Parathyroid adenoma (tissue), 2 donors: ENCODE data around the gene LYSMD2.

Experiments
- H2AFZ ChIP-seq: fragments of 300-600 bp; sonication (generic); one replicate; pipeline ENCODE4 v1.7.0; 2017; ENCODE audit warnings: antibody characterized with exemption, mild to moderate bottlenecking
- H3K27ac ChIP-seq: fragments of 300-600 bp; sonication (generic); one replicate; pipeline ENCODE4 v1.7.0; 2017
- H3K27me3 ChIP-seq: fragments of 300-600 bp; sonication (generic); one replicate; pipeline ENCODE4 v1.7.0; 2017; ENCODE audit warnings: low read length; ENCODE audit not compliant: control insufficient read depth, insufficient read depth
- H3K36me3 ChIP-seq: fragments of 300-600 bp; sonication (generic); one replicate; pipeline ENCODE4 v1.7.0; 2017; ENCODE audit warnings: low read length; ENCODE audit not compliant: control insufficient read depth, insufficient read depth
- H3K4me1 ChIP-seq: fragments of 300-600 bp; sonication (generic); one replicate; pipeline ENCODE4 v1.7.0; 2017; ENCODE audit warnings: control low read depth
- H3K4me2 ChIP-seq: fragments of 300-600 bp; sonication (generic); one replicate; pipeline ENCODE4 v1.7.0; 2017; ENCODE audit warnings: low read length
- H3K4me3 ChIP-seq: fragments of 300-600 bp; sonication (generic); one replicate; pipeline ENCODE4 v1.7.0; 2017; ENCODE audit warnings: low read depth, low read length
- H3K79me2 ChIP-seq: fragments of 300-600 bp; sonication (generic); one replicate; pipeline ENCODE4 v1.7.0; 2017; ENCODE audit warnings: control low read depth
- H3K9ac ChIP-seq: fragments of 300-600 bp; sonication (generic); one replicate; pipeline ENCODE4 v1.7.0; 2017; ENCODE audit warnings: mild to moderate bottlenecking
- H3K9me3 ChIP-seq: fragments of 300-600 bp; sonication (generic); one replicate; pipeline ENCODE4 v1.7.0; 2017; ENCODE audit warnings: low read length; ENCODE audit not compliant: control insufficient read depth
- CTCF ChIP-seq: fragments of 300-600 bp; sonication (generic); IDR thresholded peaks from one replicate; pipeline ENCODE4 v1.7.0; 2017; ENCODE audit warnings: antibody characterized with exemption, mild to moderate bottlenecking
- donor health status: primary hyperparathyroidism.

The LYSMD2 gene

DNA sequence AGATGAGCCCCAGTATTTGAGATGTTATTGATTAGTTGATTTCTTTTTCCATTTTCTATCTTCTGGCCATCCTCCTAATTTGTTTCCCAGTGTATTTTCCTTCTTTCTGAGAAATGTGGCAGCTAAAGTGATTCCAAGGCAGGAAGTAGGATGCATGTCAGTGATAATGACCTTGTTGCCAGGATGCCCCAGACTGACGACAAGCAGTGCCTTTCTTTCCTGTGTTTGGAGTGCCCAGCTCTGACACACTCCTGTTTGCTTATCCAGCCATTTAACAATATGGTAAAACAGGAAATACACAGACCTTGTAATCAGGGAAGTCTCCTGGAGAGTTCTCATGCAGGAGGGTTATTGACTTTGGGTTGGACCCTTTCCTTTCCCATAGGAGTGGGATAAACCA lies 34.3 kb upstream of the LYSMD2 start:
- Histone ChIP-seq H3K27me3 (no peaks in the 10 kb centered on the region), H3K4me1 (peaks cover 3% of the 10 kb centered on the region), H3K79me2 (no peaks in the 10 kb centered on the region), H3K27ac (no peak overlapping the region), H3K9me3 (no peaks in the 10 kb centered on the region), H3K4me2 (no peak overlapping the region), H3K4me3 (no peak overlapping the region), H3K9ac (no peak overlapping the region), H3K36me3 (no peaks in the 10 kb centered on the region), H2AFZ (no peak overlapping the region)
- no peak for TF ChIP-seq CTCF

- Histone ChIP-seq H3K27me3 (no peaks in the 10 kb centered on the region), H3K9ac (no peak overlapping the region), H3K36me3 (no peaks in the 10 kb centered on the region), H3K9me3 (no peaks in the 10 kb centered on the region), H3K79me2 (no peaks in the 10 kb centered on the region), H3K4me1 (no peaks in the 10 kb centered on the region), H3K27ac (no peak overlapping the region), H2AFZ (no peak overlapping the region), H3K4me3 (no peak overlapping the region), H3K4me2 (no peak overlapping the region)
- TF ChIP-seq CTCF, result no peak
Observed at GRCh38 chr15:51770902-51771301, 33.4 kb upstream of the LYSMD2 start.

- no peak overlapping the region for H3K27ac ChIP-seq
- no peak overlapping the region for H3K4me2 ChIP-seq
- H3K27me3 ChIP-seq, result no peaks in the 10 kb centered on the region
- no peaks in the 10 kb centered on the region for H3K79me2 ChIP-seq
- H3K9me3 ChIP-seq, result no peaks in the 10 kb centered on the region
- no peaks in the 10 kb centered on the region for H3K36me3 ChIP-seq
- no peaks in the 10 kb centered on the region for H3K4me1 ChIP-seq
- no peak overlapping the region for H3K9ac ChIP-seq
- no peak for TF ChIP-seq CTCF
- no peak overlapping the region for H3K4me3 ChIP-seq
- no peak overlapping the region for H2AFZ ChIP-seq
Observed at GRCh38 chr15:51768018-51768417, 30.6 kb upstream of the LYSMD2 start.

DNA sequence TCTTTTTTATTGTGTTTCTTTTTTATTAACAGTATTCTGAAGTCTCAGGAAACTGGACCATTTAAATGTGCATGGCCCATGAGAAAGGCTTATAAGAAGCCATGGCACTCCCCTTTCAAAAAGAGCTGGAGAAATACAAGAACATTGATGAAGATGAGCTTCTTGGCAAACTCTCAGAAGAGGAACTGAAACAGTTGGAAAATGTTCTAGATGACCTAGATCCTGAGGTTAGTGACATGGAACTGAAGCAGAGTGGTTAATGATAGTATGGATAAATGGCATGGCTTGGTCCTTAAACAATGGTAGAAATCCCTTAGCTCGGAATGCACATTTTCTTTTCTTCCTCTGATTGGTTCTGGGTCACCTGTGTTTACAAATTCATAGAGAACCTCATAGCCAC lies 28.9 kb upstream of the LYSMD2 start:
- Histone ChIP-seq H3K27me3 (no peaks in the 10 kb centered on the region), H3K36me3 (no peaks in the 10 kb centered on the region), H3K4me1 (no peaks in the 10 kb centered on the region), H3K4me3 (no peak overlapping the region), H3K9me3 (no peaks in the 10 kb centered on the region), H3K27ac (no peak overlapping the region), H2AFZ (no peak overlapping the region), H3K9ac (no peak overlapping the region), H3K4me2 (no peak overlapping the region), H3K79me2 (no peaks in the 10 kb centered on the region)
- TF ChIP-seq CTCF, result no peak

DNA sequence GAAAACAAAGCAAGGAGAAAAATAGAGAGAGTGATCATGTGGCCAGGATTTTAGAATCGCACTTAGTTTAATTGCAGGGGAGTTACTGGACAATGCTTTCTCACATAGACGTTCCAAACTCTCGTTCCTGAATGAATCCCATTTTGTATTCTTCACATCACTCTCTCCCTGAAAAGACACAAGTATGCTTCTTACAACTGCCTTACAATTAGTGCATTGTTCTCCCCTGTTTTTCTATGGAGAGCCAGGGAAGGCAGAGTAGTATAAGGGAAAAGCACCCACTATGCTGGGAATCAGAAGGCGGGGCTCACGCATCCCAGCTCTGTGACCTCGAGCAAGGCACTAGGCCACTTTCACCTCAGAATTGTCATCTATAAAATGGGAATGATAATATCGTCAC lies 28.3 kb upstream of the LYSMD2 start:
- H3K79me2 ChIP-seq, result no peaks in the 10 kb centered on the region
- no peak overlapping the region for H2AFZ ChIP-seq
- H3K9me3 ChIP-seq, result no peaks in the 10 kb centered on the region
- no peaks in the 10 kb centered on the region for H3K27me3 ChIP-seq
- H3K4me3 ChIP-seq, result no peak overlapping the region
- no peaks in the 10 kb centered on the region for H3K36me3 ChIP-seq
- H3K9ac ChIP-seq, result no peak overlapping the region
- H3K4me1 ChIP-seq, result no peaks in the 10 kb centered on the region
- TF ChIP-seq CTCF, result no peak
- no peak overlapping the region for H3K4me2 ChIP-seq
- H3K27ac ChIP-seq, result no peak overlapping the region
